Lower leg skin (tissue), 3 donors: ENCODE results near the gene XPC.

ENCODE experiments used
- CTCF ChIP-seq, 3 donors: fragments of 450-650 bp; IDR thresholded peaks; one replicate each; pipeline ENCODE4 v1.5.1; 2016; ENCODE audit warnings: antibody characterized with exemption in 3 of 3, mild to moderate bottlenecking in 3 of 3, moderate library complexity in 2 of 3
- POLR2A ChIP-seq, 2 donors: fragments of 450-650 bp; IDR thresholded peaks; one replicate each; pipeline ENCODE4 v1.6.1; 2016 to 2017; ENCODE audit warnings: antibody characterized with exemption in 2 of 2, mild to moderate bottlenecking in 1 of 2, moderate library complexity in 1 of 2

DNA sequence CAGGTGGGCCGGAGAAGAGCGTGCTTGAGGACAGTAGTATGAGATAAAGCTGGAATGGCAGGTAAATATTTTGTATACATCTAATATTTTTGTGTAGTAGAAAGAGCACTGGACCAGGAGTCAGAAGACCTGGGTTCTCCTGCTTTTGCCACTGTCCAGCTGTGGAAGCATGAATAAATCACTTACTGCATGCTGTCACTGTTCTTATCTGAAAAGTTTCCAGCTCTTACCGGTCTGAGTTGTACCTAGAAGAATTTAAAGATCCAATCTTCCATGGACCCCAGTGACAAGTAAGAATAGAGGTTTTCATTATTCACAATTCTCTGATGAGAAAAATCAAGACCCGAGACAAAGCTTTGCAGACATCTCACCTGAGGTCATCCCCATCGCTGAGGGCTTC is 5.9 kb downstream of the XPC start:
- TF ChIP-seq POLR2A (IDR thresholded peaks at IDR 0.05), result no peak
- no peak for TF ChIP-seq CTCF (IDR thresholded peaks at IDR 0.05)
